NCI-H2171 treated with DMSO at 0.1 percent for 48 hours (cell line): Measurements from ENCODE around the gene ARNT2.

Source experiments
- DNase-seq: peaks from one replicate; lab custom pipeline; 2025; lab: John Stamatoyannopoulos, UW

ARNT2 gene

GRCh38 chr15:80442728-80443403 is 38.7 kb downstream of the ARNT2 start:
- DNase-seq, result no peak

- no peak for DNase-seq
Measured at GRCh38 chr15:80444680-80445251, 40.6 kb downstream of the ARNT2 start.

DNA sequence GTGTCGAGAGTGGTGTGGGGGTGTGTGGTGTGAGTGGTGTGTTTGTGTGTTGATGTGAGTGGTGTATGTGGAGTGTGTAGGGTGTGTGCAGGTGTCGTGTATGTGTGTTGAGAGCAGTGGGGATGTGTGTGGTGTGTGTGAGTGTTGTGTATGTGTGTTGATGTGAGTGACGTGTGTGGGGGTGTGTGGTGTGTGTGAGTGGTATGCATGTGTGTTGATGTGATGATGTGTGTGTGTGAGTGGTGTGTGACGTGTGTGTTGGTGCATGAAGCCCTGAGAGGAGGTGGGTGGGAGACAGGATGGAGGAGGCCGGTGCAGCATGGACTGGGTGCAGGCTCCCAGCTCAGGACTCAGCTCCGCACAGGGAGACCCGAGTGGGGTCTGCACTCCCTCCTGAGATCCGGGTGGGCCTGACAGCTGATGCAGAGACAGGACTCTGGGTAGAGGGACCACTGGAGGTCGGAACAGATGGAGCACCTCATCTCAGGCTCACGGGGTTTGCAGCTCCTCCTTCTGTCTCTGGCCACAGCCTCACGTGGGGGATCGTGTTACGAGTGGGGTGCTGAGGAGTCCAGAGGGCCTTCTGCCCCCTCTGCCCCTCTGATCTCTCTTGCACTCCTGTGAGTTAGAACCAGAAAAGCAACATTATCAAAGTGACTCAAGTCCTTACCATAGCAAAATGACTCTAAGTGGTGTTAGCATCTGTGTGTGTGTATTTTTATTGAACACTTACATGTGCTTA is 41.3 kb downstream of the ARNT2 start:
- peak; percentile 47 for DNase-seq

- no peak for DNase-seq
Measured at GRCh38 chr15:80447077-80447476, 42.9 kb downstream of the ARNT2 start.

GRCh38 chr15:80449825-80450224 is 45.6 kb downstream of the ARNT2 start:
- DNase-seq, result no peak

DNA sequence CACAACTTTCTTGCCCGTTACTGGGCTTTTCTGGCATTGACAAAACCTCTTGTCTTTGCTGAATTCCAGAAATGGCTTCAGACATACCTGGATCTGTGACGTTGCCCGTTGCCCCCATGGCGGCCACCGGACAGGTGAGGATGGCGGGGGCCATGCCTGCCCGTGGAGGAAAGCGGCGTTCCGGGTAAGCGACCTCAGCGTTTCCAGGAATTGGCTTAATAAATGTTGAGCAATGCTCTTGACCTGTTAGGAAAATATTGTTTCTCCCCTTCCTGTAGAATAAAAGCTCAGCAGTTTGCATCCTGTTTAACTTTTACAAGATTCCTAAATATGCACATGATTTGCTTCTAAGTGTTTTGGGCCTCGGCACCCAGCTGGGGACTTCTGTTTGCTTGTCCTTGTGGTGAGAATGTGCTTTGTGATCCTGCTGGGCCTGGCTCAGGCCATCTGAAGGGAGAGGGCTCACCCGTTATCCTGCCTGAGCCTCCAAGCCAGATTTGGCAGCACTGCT is 46.7 kb downstream of the ARNT2 start:
- DNase-seq, result no peak

DNA sequence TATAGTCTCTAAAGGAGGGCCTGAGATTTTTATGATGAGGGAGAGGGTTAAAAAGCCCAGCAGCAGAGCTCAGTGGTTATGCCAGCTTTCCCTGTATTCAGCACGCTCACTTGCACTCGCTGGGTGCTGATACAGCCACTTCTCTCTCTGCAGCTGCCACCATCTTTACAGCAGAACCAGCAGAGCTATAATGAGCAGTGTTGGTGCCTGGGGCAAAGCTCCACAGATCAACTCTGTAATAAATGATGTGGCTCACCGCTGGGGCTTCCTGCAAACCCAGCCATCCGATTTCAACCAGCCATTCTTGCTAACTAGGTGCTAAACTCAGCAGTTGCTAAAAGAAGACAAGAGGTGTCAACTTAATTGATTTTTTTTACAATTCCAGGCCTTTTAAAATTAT is 48.0 kb downstream of the ARNT2 start:
- no peak for DNase-seq

DNA sequence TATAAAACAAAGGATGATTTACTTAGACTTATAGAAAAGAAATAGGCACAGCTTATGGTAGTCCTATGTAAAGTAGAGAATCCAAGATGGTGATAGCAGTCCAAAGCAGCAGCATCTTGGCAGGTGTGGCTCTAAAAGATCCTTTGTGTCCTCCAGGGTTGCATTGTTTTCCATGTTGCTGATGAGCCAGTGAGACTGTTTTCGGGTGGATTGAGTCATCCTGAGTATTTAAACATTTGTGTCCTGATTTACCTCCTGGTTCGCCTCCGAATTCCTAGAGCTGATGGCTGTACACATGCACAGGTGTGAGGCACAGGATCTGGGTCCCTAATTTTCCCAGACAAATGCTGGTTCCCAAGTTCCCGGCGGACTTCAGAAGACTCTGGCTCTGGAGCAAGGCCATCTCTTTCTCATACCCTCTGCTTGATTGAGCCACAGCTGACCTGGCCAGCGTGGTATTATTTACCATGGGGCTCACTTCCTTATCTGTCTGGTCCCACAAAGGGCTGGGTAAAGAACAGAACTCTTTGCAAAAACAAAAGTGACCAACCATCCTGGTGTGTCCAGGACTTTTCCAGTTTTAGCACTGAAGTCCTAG is 51.0 kb downstream of the ARNT2 start:
- no peak for DNase-seq

GRCh38 chr15:80455668-80456442 is 51.7 kb downstream of the ARNT2 start:
- peak; percentile 82 for DNase-seq

DNA sequence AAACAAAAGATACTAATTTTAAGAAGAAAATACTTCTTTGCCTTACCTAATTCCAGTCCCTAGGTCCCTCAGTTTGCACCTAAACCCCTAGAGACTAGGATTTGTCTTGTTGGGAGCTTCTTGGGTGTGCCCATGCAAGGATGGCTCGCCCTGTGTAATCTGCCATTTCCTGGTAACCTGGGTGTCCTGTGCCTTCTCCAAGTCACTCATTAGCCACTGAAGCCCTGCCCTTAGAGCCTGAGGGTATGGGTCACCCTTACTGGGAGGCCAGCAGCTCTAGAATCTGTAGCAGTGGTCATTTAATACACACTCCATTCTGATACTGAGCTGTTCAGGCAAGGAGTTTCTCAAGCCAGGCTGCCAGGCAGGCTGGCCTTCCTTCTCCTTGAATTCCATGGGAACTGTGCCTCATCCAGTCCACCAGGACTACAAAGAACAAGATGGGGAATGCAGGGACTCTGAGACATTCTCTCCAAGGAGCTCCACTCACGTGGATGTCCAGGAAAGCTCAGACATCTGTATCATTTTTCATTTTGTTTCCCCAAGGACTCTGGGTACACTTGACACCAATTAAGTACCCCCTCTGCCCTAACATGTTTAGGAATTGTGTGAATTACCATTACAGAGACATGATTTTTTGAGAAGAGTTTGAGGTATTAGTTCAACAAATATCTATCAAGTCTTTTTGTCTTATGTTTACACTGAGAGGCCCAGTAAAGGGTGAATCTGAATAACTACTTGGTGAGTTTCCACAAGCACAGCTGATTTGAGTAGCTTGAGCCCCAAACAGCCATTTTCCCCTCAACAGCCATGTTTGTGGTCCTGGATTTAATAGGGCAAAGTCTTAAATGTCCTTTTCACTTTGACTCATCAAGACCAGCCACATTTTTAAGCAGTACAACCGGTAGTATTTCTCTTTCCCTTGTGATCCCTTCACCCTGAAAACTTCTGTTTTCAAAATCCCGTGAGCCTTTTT is 52.6 kb downstream of the ARNT2 start:
- peak; percentile 8 for DNase-seq

DNA sequence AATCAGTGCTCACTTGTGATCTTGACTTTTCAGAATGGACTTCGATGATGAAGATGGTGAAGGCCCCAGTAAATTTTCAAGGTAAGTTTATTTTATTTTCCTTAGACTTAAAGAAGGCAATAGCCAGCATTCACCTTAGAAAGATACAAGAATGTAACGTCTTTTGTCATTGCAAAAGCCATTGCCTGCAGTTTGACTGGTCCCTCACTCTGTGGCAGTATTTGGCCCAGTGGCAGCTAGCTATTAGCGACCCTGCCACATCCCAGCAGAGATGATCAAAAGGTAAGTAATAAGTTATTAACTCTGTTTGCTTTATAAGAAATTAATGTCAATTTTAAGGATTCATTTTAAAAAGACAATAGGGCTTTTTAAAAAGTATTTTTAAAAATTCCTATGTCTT is 53.7 kb downstream of the ARNT2 start:
- no peak for DNase-seq

GRCh38 chr15:80458580-80458979 is 54.4 kb downstream of the ARNT2 start:
- DNase-seq, result no peak

DNA sequence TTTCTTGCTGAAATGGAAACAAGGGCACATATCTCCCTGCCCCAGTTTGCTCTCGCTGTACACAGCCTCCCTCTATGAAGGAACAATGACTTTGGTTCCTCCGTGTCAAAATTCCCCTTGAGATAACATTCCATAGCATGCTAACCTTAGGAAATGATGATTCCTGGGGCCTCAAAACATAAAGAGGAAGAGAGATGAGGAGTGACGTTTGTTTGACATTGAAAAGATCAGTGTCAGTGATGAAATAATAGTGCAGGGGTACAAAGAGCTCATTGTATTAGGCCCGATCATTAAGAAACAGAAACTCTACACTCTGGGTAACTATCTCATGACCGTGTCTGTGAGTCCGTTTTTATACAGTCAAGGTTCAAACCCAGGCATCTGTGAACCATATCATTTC is 55.2 kb downstream of the ARNT2 start:
- no peak for DNase-seq

DNA sequence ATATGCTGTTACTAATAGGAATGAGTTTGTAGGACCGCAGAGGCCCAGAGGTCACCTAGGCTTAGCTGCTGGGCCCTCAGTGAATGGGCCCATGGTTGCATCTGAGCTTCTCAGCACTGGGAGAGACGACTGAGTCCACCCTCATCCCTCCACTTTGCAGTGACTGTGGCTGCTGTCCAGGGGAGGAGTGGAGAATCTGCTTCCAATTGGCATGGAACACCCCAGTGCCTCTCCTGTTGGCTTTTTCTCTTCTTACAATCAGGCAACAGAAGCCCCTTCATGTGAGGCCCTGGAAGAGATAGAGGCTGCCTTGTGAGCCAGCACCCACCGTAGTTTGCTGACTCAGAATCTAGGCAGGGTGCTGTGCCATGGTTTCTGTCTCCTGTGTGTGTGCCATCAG is 55.6 kb downstream of the ARNT2 start:
- no peak for DNase-seq

DNA sequence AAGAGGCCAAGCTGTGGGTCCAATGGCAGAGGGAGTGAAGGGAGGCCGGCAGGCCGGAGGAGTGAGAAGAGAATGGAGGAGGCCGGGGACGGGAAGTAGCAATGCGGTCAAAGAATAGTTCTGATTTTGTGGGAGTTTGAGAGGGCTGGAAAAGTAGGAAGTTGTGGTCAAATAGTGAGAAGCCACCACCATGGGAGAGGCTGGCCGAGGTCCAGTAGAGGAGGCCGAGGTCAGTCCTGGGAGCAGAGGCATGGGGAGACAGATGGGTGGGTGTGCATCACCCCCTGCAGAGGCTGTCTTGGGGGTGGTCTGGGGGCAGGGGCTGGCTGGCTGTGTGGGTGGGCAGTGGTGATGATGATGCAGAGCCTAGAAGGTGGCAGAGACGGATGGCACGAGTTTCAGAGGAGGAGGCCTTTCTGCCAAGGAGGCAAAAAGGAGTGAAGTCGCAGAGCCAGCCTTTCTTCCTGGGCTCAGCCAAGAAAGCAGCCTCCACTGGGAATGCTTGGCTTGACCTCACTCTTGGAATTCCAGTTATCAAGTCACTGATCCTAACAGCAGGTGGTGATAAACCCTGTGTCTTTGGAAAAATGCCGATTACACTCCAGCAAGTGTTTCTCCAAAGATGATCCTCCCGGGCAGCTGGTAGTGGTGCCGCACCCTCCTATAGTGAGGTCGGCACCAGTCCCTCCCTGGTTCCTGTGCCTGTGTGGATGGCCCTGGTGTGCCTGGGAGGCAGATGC is 57.3 kb downstream of the ARNT2 start:
- DNase-seq, result no peak

DNA sequence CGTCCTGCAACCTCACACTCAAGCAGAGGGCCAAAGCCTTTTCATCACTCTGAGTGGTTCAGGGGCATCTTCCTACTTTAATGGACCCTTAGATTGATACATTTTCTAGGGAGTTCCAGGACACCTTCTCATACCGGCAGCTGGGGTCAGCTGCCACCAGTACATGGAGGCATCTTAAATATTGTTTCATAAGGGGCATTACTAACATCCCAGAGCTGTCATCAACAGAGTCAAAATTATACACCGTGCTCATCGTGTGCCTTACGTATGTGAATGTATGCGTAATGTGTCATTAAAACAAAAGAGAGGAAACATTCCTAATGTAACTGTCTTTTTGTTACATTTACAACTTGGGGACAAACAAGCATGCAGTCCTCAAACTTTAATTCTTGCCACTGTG is 57.9 kb downstream of the ARNT2 start:
- DNase-seq, result no peak

DNA sequence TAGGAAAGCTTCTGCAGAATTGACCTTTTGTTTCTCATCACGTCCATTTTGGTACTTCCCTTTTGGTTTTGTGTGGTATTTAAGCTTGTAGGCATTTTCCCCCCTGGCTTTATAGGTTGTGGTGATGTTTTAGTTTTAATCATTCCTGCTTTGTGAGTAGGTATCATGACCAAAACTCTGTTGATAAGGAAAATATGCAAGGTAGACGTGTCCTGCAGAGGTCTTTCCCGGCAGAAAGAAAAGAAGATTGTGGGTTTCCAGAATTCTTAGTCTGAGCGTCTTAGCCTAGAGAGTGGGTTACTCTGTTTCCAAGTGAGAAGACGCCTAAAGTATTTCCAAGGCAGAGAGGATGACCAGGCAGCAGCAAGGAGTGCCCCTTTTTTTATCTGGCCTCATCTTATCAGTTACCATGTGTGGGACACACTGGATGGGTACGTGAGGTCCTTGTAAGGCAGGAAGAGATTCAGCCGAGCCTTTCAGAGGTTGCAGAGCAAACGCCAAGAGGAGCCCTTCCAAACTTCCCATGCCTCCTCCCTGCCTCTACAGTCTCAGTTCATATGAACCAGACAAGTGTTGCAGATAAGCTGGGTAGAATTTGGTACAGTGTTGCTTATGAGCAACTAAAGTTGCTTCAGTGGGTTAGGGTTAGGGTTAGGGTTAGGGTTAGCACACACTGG is 58.8 kb downstream of the ARNT2 start:
- DNase-seq, result no peak

DNA sequence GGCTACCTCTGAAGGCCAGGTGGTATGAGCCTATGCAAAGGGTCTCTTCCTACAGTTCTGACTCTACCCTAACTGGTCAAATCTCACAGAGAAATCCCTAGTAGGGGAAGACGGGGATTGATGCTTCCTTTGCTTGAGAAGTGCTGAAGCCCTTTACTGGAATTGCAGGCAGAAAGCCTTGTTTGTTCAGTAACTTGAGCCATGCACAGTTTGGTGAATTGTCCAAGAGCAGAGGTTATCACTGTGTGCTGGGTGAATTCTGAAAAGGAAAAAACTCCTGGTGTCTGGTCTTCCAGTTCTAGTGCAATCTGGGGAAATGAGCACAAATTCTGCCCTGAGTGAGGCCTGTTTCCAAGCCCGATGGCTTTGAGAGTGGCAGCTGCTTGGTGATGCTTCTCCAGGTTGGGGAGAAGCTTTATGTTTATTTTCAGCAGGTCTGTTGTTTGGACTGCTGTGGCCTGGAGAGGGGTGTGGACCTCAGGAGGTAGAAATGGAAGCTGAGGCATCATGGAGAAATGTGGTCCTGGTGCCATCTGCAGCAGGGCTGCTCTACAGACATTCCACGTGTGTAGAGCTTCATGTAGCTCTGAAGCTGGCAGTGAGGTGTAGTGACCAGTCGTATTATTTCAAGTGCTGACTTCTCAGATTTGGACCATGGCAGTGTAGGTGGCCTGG is 60.9 kb downstream of the ARNT2 start:
- no peak for DNase-seq

DNA sequence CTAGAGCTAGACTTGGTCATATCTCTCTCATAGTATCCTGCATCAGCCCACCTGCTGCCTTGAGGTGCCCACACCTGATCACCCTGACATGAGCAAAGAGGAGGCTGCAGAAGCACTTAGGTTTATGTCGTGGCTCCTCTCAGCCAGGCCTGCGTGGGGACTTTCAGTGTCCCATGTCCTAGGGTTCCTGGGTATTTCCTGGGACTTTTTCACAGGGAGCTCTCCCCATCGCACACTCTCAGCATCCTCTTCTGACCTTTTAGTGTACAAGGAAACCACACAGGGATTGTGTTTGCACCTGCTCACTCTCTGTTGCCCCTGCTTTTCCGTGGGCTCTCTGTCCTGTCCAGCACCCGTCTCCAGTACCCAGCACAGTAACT is 61.4 kb downstream of the ARNT2 start:
- DNase-seq, result no peak
